DOHH2 (cell line): Measurements from ENCODE around the gene EXOSC6.

Source experiments
- EZH2phosphoT487 ChIP-seq: fragments of 200-600 bp; sonication (generic); IDR thresholded peaks from 2 replicates; pipeline ENCODE4 v1.6.1; 2017; ENCODE audit warnings: borderline replicate concordance, mild to moderate bottlenecking, antibody characterized with exemption, low read length, moderate library complexity, mixed read lengths
- TF ChIP-seq, protein P1 (sequence below): fragments of 200-600 bp; sonication (generic); IDR thresholded peaks from one replicate; pipeline ENCODE4 v1.5.1; 2014; ENCODE audit warnings: antibody characterized with exemption, mild to moderate bottlenecking, low read depth, low read length; ENCODE audit not compliant: poor library complexity, severe bottlenecking

- TF ChIP-seq, protein P1, sequence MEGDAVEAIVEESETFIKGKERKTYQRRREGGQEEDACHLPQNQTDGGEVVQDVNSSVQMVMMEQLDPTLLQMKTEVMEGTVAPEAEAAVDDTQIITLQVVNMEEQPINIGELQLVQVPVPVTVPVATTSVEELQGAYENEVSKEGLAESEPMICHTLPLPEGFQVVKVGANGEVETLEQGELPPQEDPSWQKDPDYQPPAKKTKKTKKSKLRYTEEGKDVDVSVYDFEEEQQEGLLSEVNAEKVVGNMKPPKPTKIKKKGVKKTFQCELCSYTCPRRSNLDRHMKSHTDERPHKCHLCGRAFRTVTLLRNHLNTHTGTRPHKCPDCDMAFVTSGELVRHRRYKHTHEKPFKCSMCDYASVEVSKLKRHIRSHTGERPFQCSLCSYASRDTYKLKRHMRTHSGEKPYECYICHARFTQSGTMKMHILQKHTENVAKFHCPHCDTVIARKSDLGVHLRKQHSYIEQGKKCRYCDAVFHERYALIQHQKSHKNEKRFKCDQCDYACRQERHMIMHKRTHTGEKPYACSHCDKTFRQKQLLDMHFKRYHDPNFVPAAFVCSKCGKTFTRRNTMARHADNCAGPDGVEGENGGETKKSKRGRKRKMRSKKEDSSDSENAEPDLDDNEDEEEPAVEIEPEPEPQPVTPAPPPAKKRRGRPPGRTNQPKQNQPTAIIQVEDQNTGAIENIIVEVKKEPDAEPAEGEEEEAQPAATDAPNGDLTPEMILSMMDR = peak; percentile 88
- no peak for TF ChIP-seq EZH2phosphoT487
These were observed 15.8 kb upstream of the EXOSC6 start for GRCh38 chr16:70267516-70267915.
